ENCODE results near the gene SLC6A3.

The SLC6A3 gene

GRCh38 chr5:1354576-1354975 lies 90.7 kb downstream of the SLC6A3 start:
- no peaks in the 10 kb centered on the region for H3K79me2 ChIP-seq (ENCODE audit: insufficient read depth, low read depth)
- no peak overlapping the region for H3K27ac ChIP-seq
- H3K27me3 ChIP-seq (ENCODE audit: insufficient read depth, low read depth), result no peaks in the 10 kb centered on the region; the same call in 1 of the 2 replicates
- no peak overlapping the region for H3K4me2 ChIP-seq
- no peak for TF ChIP-seq CTCF (conservative IDR thresholded peaks at IDR 0.05; ENCODE audit: low read depth, low read length)
- H3K4me1 ChIP-seq (ENCODE audit: low read depth, poor library complexity, severe bottlenecking), result peaks cover 12% of the 10 kb centered on the region
- no peak overlapping the region for H2AFZ ChIP-seq (ENCODE audit: low read depth)
- no peak overlapping the region for H3K9ac ChIP-seq
- H3K36me3 ChIP-seq (ENCODE audit: insufficient read depth), result no peaks in the 10 kb centered on the region
- H4K20me1 ChIP-seq (ENCODE audit: insufficient read depth), result no peaks in the 10 kb centered on the region
- no peak overlapping the region for H3K4me3 ChIP-seq (IDR thresholded peaks at IDR 0.05; ENCODE audit: insufficient read depth, low read depth, low read length)

GRCh38 chr5:1352231-1353219 lies 92.7 kb downstream of the SLC6A3 start:
- Histone ChIP-seq H3K9ac (no peak overlapping the region), H3K4me2 (no peak overlapping the region), H3K27me3 (ENCODE audit: insufficient read depth, low read depth) (no peaks in the 10 kb centered on the region; the same call in 1 of the 2 replicates)

DNA sequence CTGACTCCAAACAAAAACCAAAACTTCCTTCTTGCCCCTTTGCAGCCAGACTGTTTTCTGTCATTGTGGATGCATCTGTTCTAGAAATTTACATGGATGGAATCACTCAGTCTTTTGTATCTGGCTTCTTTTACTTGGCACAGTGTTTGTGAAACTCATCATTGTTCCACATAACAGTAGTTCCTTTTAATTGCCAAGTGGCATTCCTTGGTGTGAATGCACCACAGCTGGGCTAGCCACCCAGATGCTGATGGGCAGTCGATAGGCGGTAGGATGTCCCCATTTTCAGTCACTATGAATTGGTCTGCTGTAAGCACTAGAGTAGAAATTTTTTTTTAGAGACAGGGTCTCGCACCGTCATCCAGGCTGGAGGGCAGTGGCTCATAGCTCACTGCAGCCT lies 94.1 kb downstream of the SLC6A3 start:
- H2AFZ ChIP-seq (ENCODE audit: low read depth), result no peak overlapping the region
- H3K4me2 ChIP-seq, result no peak overlapping the region
- H3K27me3 ChIP-seq (ENCODE audit: insufficient read depth, low read depth), result no peaks in the 10 kb centered on the region; the same call in 1 of the 2 replicates
- H3K9ac ChIP-seq, result no peak overlapping the region
- H3K36me3 ChIP-seq (ENCODE audit: insufficient read depth), result no peaks in the 10 kb centered on the region
- peaks cover 2% of the 10 kb centered on the region; the same call in 1 of the 2 replicates for H3K79me2 ChIP-seq (ENCODE audit: insufficient read depth, low read depth)
- H3K27ac ChIP-seq, result no peak overlapping the region
- no peak overlapping the region for H3K4me3 ChIP-seq (IDR thresholded peaks at IDR 0.05; ENCODE audit: insufficient read depth, low read depth, low read length)
- peaks cover 14% of the 10 kb centered on the region for H3K4me1 ChIP-seq (ENCODE audit: low read depth, poor library complexity, severe bottlenecking)
- H4K20me1 ChIP-seq (ENCODE audit: insufficient read depth), result no peaks in the 10 kb centered on the region
- no peak for TF ChIP-seq CTCF (conservative IDR thresholded peaks at IDR 0.05; ENCODE audit: low read depth, low read length)

More at GRCh38 chr5:1352231-1353219, 92.7 kb downstream of the SLC6A3 start:
- no peak overlapping the region for H2AFZ ChIP-seq (ENCODE audit: low read depth)
- no peak overlapping the region for H3K27ac ChIP-seq
- H3K4me1 ChIP-seq (ENCODE audit: low read depth, poor library complexity, severe bottlenecking), result peaks cover 12% of the 10 kb centered on the region
- no peak for TF ChIP-seq CTCF (conservative IDR thresholded peaks at IDR 0.05; ENCODE audit: low read depth, low read length)
- H4K20me1 ChIP-seq (ENCODE audit: insufficient read depth), result no peaks in the 10 kb centered on the region
- H3K79me2 ChIP-seq (ENCODE audit: insufficient read depth, low read depth), result no peaks in the 10 kb centered on the region
- H3K4me3 ChIP-seq (IDR thresholded peaks at IDR 0.05; ENCODE audit: insufficient read depth, low read depth, low read length), result no peak overlapping the region
- H3K36me3 ChIP-seq (ENCODE audit: insufficient read depth), result no peaks in the 10 kb centered on the region

DNA sequence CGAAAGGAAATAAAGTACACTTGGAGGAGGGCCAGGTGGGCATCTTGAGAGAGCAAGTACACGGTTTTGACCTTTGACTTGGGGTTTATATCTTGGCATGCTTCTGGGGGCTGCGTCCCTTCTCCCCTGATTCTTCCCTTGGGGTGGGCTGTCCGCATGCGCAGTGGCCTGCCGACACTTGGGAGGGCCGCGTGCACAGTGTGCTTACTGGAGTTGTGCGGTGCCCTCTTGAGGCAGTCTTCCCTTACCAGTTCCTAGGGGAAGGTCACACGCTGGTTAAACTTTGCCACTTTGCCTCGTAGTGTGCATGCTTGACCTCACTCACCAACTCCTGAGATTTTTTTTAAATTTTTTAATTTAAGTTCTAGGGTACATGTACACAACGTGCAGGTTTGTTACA lies 96.0 kb downstream of the SLC6A3 start:
- Histone ChIP-seq H3K9ac (no peak overlapping the region), H3K36me3 (ENCODE audit: insufficient read depth) (no peaks in the 10 kb centered on the region), H3K27ac (no peak overlapping the region), H3K4me2 (no peak overlapping the region), H4K20me1 (ENCODE audit: insufficient read depth) (no peaks in the 10 kb centered on the region), H2AFZ (ENCODE audit: low read depth) (no peak overlapping the region), H3K27me3 (ENCODE audit: insufficient read depth, low read depth) (no peaks in the 10 kb centered on the region), H3K4me3 (IDR thresholded peaks at IDR 0.05; ENCODE audit: insufficient read depth, low read depth, low read length) (no peak overlapping the region), H3K4me1 (ENCODE audit: low read depth, poor library complexity, severe bottlenecking) (peaks cover 16% of the 10 kb centered on the region), H3K79me2 (ENCODE audit: insufficient read depth, low read depth) (peaks cover 15% of the 10 kb centered on the region)
- TF ChIP-seq CTCF (conservative IDR thresholded peaks at IDR 0.05; ENCODE audit: low read depth, low read length), result no peak
